SU-DHL-6 (cell line): Measurements from ENCODE around the gene SEMA4D.

ENCODE experiments used
- H2AFZ ChIP-seq: fragments of 200-600 bp; sonication (generic); 2 replicates; pipeline ENCODE4 v1.6.1; 2014; ENCODE audit warnings: low read depth, mild to moderate bottlenecking, moderate library complexity, mixed read lengths, antibody characterized with exemption, low read length; ENCODE audit not compliant: severe bottlenecking
- H3F3A ChIP-seq: fragments of 200-600 bp; shearing (Covaris generic); 2 replicates; pipeline ENCODE4 v1.6.0; 2016; ENCODE audit warnings: antibody characterized with exemption, mild to moderate bottlenecking; ENCODE audit not compliant: insufficient read depth
- H3K27ac ChIP-seq: fragments of 200-600 bp; sonication (generic); 2 replicates; pipeline ENCODE4 v1.5.1; 2016; ENCODE audit warnings: low read depth, mild to moderate bottlenecking, low read length, moderate library complexity, mixed read lengths
- H3K27me3 ChIP-seq: fragments of 200-600 bp; sonication (generic), shearing (Covaris generic); 2 replicates; pipeline ENCODE4 v1.6.0; 2014; ENCODE audit warnings: mild to moderate bottlenecking, low read length
- H3K36me3 ChIP-seq: fragments of 200-600 bp; sonication (generic); 2 replicates; pipeline ENCODE4 v1.6.1; 2014; ENCODE audit warnings: mild to moderate bottlenecking, low read length, mixed read lengths
- H3K4me2 ChIP-seq: fragments of 300-600, 200-600 bp; shearing (Covaris generic), sonication (generic); 2 replicates; pipeline ENCODE4 v1.6.0; 2014; ENCODE audit warnings: low read length, low read depth, mild to moderate bottlenecking; ENCODE audit not compliant: poor library complexity, severe bottlenecking
- H3K4me3 ChIP-seq: fragments of 200-600 bp; sonication (generic); 2 replicates; pipeline ENCODE4 v1.5.1; 2014; ENCODE audit warnings: antibody characterized with exemption, low read length, mild to moderate bottlenecking, mixed read lengths; ENCODE audit not compliant: insufficient read depth, poor library complexity, severe bottlenecking
- H3K79me2 ChIP-seq: fragments of 200-600 bp; sonication (generic); 2 replicates; pipeline ENCODE4 v1.6.1; 2014; ENCODE audit warnings: mild to moderate bottlenecking, low read length, moderate library complexity; ENCODE audit not compliant: insufficient read depth
- H3K9ac ChIP-seq: fragments of 200-600 bp; sonication (generic); 2 replicates; pipeline ENCODE4 v1.7.0; 2014; ENCODE audit warnings: mild to moderate bottlenecking, low read length
- H3K9me2 ChIP-seq: fragments of 200-600 bp; sonication (generic); replicated peaks from 2 replicates; pipeline ENCODE4 v1.6.1; 2014; ENCODE audit warnings: low read length; ENCODE audit not compliant: insufficient read depth
- H3K9me3 ChIP-seq: fragments of 200-600 bp; sonication (generic); 2 replicates; pipeline ENCODE4 v1.6.1; 2014; ENCODE audit warnings: low read length, mixed read lengths; ENCODE audit not compliant: insufficient read depth
- H4K20me1 ChIP-seq: fragments of 200-600 bp; sonication (generic); 2 replicates; pipeline ENCODE4 v1.6.1; 2014; ENCODE audit warnings: low read depth, mild to moderate bottlenecking, antibody characterized with exemption, low read length, moderate library complexity, mixed read lengths
- EZH2phosphoT487 ChIP-seq: fragments of 200-600 bp; sonication (generic), shearing (Covaris generic); conservative IDR thresholded peaks from 2 replicates; pipeline ENCODE4 v1.6.1; 2018; ENCODE audit warnings: mild to moderate bottlenecking, antibody characterized with exemption, low read length, moderate library complexity, mixed read lengths
- TF ChIP-seq, protein P1 (sequence below): fragments of 200-600 bp; sonication (generic); IDR thresholded peaks from one replicate; pipeline ENCODE4 v1.5.1; 2017; ENCODE audit warnings: antibody characterized with exemption, mild to moderate bottlenecking, low read length, moderate library complexity; ENCODE audit not compliant: insufficient read depth, poor library complexity, severe bottlenecking

SEMA4D gene

DNA sequence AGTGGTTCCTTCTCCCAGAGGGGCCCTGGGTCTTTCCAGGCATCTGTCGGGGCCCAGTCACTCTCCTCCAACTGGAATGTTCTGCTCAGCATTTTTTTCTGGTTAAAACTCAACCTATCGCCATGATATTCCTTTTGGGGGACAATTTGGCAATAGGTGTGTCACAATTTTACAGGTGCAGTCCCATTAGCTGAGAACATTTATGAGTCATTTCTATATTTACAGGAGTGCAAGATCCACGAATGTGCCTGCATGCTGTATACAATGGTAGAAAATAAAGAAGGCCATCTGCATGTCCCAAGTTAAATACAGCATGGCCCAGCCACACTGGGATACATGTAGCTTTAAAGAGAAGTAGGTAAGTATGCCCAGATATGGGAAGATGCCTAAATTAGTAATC lies 28.8 kb upstream of the SEMA4D start:
- no peak overlapping the region for H2AFZ ChIP-seq
- H3K9me2 ChIP-seq = no peaks in the 10 kb centered on the region
- H3F3A ChIP-seq = no peaks in the 10 kb centered on the region
- H3K36me3 ChIP-seq = no peaks in the 10 kb centered on the region
- no peaks in the 10 kb centered on the region for H3K27me3 ChIP-seq
- H3K79me2 ChIP-seq = no peaks in the 10 kb centered on the region
- H3K27ac ChIP-seq = no peak overlapping the region
- H3K4me3 ChIP-seq = no peak overlapping the region
- H3K9me3 ChIP-seq = no peaks in the 10 kb centered on the region
- no peaks in the 10 kb centered on the region for H4K20me1 ChIP-seq
- H3K4me2 ChIP-seq = no peak overlapping the region
- H3K9ac ChIP-seq = no peak overlapping the region
- TF ChIP-seq EZH2phosphoT487 = no peak
- TF ChIP-seq, protein P1, sequence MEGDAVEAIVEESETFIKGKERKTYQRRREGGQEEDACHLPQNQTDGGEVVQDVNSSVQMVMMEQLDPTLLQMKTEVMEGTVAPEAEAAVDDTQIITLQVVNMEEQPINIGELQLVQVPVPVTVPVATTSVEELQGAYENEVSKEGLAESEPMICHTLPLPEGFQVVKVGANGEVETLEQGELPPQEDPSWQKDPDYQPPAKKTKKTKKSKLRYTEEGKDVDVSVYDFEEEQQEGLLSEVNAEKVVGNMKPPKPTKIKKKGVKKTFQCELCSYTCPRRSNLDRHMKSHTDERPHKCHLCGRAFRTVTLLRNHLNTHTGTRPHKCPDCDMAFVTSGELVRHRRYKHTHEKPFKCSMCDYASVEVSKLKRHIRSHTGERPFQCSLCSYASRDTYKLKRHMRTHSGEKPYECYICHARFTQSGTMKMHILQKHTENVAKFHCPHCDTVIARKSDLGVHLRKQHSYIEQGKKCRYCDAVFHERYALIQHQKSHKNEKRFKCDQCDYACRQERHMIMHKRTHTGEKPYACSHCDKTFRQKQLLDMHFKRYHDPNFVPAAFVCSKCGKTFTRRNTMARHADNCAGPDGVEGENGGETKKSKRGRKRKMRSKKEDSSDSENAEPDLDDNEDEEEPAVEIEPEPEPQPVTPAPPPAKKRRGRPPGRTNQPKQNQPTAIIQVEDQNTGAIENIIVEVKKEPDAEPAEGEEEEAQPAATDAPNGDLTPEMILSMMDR = no peak

DNA sequence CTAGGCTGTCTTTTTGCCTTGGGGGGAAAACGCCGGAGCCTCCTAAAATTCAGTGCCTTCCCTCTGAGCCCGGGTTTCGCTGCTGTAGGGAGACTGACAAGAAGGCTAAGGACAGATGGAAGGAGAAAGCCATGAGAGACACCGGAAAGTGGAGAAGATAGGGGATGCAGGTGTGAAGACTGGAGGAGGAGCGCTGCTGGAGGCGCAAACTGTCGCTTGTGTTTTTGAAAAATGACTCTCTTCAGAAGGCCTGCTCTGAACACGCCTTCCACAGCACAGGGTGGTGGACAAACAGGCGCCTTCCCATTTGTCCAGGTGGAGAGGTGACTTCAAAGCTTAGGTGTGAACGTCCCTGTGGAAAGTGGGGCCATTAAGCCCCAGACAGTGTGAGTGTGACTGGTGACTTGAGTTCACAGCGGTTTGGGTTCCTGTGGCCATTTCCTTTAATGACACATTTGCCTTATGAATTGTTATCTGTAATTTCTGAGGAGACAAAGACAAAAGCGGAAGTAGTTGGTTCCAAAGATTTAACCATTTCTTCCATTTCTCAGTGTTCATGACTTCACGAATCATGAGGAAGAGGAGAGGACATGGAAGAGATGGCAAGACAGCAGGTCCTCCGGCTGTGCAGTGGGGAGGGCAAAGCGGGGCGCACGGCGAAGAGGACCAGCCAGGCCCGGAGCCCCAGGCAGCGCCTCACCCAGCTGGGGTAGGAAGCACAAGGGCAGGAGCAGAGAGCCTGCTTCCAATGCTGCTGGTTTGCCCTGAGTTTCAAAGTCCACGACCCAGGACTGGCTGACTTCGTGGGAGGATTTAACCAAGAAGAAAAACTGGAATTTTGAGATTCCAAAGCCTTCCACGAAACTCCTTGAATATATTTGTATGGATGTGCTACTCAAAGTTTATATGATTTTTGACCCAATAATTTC lies 27.8 kb upstream of the SEMA4D start:
- H4K20me1 ChIP-seq = no peaks in the 10 kb centered on the region
- no peaks in the 10 kb centered on the region for H3K9me3 ChIP-seq
- no peaks in the 10 kb centered on the region for H3K36me3 ChIP-seq
- no peak overlapping the region for H3K27ac ChIP-seq
- H3K27me3 ChIP-seq = no peaks in the 10 kb centered on the region
- TF ChIP-seq EZH2phosphoT487 = no peak
- TF ChIP-seq, protein P1 = no peak
- no peak overlapping the region for H3K4me2 ChIP-seq
- H3K4me3 ChIP-seq = no peak overlapping the region
- no peaks in the 10 kb centered on the region for H3F3A ChIP-seq
- H2AFZ ChIP-seq = no peak overlapping the region
- H3K9me2 ChIP-seq = no peaks in the 10 kb centered on the region
- H3K9ac ChIP-seq = no peak overlapping the region
- no peaks in the 10 kb centered on the region for H3K79me2 ChIP-seq

DNA sequence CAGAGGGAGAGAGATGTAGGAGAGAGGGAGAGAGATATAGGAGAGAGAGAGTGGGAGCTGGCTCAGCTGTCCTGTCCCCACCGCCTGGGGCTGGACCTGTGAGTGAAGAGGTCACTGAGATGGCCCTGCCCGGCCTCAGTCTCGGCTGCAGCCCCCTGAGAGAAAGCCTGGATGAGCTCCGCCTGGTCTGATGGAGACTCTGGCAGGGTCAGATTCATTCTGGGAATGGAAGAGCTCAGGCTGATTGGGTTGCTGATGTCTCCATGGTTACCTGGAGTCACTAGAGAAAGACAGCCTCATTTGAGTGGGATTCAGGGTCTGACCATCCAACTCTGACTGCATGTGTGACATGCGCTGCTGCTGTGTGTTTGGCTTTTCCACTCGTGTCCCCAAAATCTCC lies 27.1 kb upstream of the SEMA4D start:
- Histone ChIP-seq H2AFZ (no peak overlapping the region), H3K27ac (no peak overlapping the region), H3K27me3 (no peaks in the 10 kb centered on the region), H3K79me2 (no peaks in the 10 kb centered on the region), H3K4me3 (no peak overlapping the region), H4K20me1 (no peaks in the 10 kb centered on the region), H3K9me3 (no peaks in the 10 kb centered on the region), H3K4me2 (no peak overlapping the region), H3K9me2 (no peaks in the 10 kb centered on the region), H3K9ac (no peak overlapping the region), H3F3A (no peaks in the 10 kb centered on the region), H3K36me3 (no peaks in the 10 kb centered on the region)
- TF ChIP-seq EZH2phosphoT487 = no peak
- TF ChIP-seq, protein P1 = no peak
